HepG2 (cell line): Measurements from ENCODE around the gene MEPCE. TPM values are rescaled to one million over a fixed set of nuclear protein-coding genes. Genes with fewer than 3 reads are reported as not detected.

Experiments used
- BHLHE40 ChIP-seq: IDR thresholded peaks from 2 replicates; pipeline ENCODE4 v1.6.1; 2011; ENCODE audit warnings: low read length, improper control_type of control experiment
- GPBP1L1 ChIP-seq: sonication (generic); formaldehyde crosslinking; IDR thresholded peaks from 2 replicates; pipeline ENCODE4 v1.5.0; 2020; ENCODE audit warnings: mild to moderate bottlenecking, missing genetic modification reagents
- HMGA1 ChIP-seq: sonication (generic); formaldehyde crosslinking; conservative IDR thresholded peaks from 2 replicates; pipeline ENCODE4 v1.4.0; 2020; ENCODE audit warnings: missing genetic modification reagents
- HNF1A ChIP-seq, 2 experiments: sonication (generic) in 1 of 2; formaldehyde crosslinking in 1 of 2; IDR thresholded peaks; 2 replicates each; pipeline versions ENCODE4 v1.4.0 to v1.6.1; 2016 to 2020; ENCODE audit warnings: borderline replicate concordance in 1 of 2, low read depth in 1 of 2, mild to moderate bottlenecking in 1 of 2, missing genetic modification reagents in 1 of 2
- KDM5A ChIP-seq: fragments of 200-600 bp; sonication (generic); IDR thresholded peaks from 2 replicates; pipeline ENCODE4 v1.7.0; 2018; ENCODE audit warnings: antibody characterized with exemption, mild to moderate bottlenecking, low read length, borderline replicate concordance
- MAZ ChIP-seq, 2 experiments: sonication (generic) in 1 of 2; formaldehyde crosslinking in 1 of 2; IDR thresholded peaks; 2 replicates each; pipeline versions ENCODE4 v1.5.0 to v1.6.1; 2012 to 2020; ENCODE audit warnings: low read depth in 2 of 2, mild to moderate bottlenecking in 2 of 2, borderline replicate concordance in 1 of 2, improper control_type of control experiment in 1 of 2, low read length in 1 of 2, missing genetic modification reagents in 1 of 2, moderate library complexity in 1 of 2
- MBD4 ChIP-seq: IDR thresholded peaks from 2 replicates; pipeline ENCODE4 v1.6.1; 2012; ENCODE audit warnings: low read length, inconsistent platforms, borderline replicate concordance
- ONECUT2 ChIP-seq: sonication (generic); formaldehyde crosslinking; IDR thresholded peaks from 2 replicates; pipeline ENCODE4 v1.4.0; 2020; ENCODE audit warnings: missing genetic modification reagents
- REL ChIP-seq: sonication (generic); formaldehyde crosslinking; conservative IDR thresholded peaks from 2 replicates; pipeline ENCODE4 v1.8.0; 2022; ENCODE audit warnings: mild to moderate bottlenecking, missing genetic modification reagents, moderate library complexity
- RFX1 ChIP-seq: fragments of 450-650 bp; IDR thresholded peaks from 2 replicates; pipeline ENCODE4 v1.6.1; 2017
- SYNCRIP ChIP-seq: fragments of 200-400 bp; formaldehyde crosslinking; IDR thresholded peaks from 2 replicates; pipeline ENCODE4 v1.6.1; 2018; ENCODE audit warnings: mild to moderate bottlenecking, low read depth, low read length; ENCODE audit not compliant: insufficient read depth
- ZBTB10 ChIP-seq: sonication (generic); formaldehyde crosslinking; IDR thresholded peaks from 2 replicates; pipeline ENCODE4 v1.4.0; 2020; ENCODE audit warnings: missing genetic modification reagents, borderline replicate concordance
- ZHX1 ChIP-seq: sonication (generic); formaldehyde crosslinking; IDR thresholded peaks from 2 replicates; pipeline ENCODE4 v1.8.1; 2022; ENCODE audit warnings: low read depth, mild to moderate bottlenecking, missing genetic modification reagents
- ZNF138 ChIP-seq: sonication (generic); formaldehyde crosslinking; IDR thresholded peaks from 2 replicates; pipeline ENCODE4 v1.5.0; 2020; ENCODE audit warnings: mild to moderate bottlenecking, low read depth, missing genetic modification reagents
- ZNF749 ChIP-seq: sonication (generic); formaldehyde crosslinking; IDR thresholded peaks from 2 replicates; pipeline ENCODE4 v1.8.0; 2022; ENCODE audit warnings: mild to moderate bottlenecking, missing genetic modification reagents, moderate library complexity, borderline replicate concordance
- ZNF773 ChIP-seq: sonication (generic); formaldehyde crosslinking; IDR thresholded peaks from 2 replicates; pipeline ENCODE4 v1.4.0; 2020; ENCODE audit warnings: missing genetic modification reagents, borderline replicate concordance
- polyA plus RNA-seq, 8 experiments: library from polyadenylated mRNA; depleted of rRNA in 3 of 8; stranded (reverse) in 7 of 8; unstranded in 1 of 8; fragments of >200 nt; fragmentation: Illumina TruSeq in 4 of 8; extraction: Trizol in 4 of 8; gene quantifications; 2 replicates each; pipeline versions ENCODE4 v1.2.1 to v1.2.3, GENCODE V29; 2011 to 2016; ENCODE audit warnings: low read depth in 4 of 8, missing spikeins in 1 of 8, mixed read lengths in 1 of 8; ENCODE audit not compliant: insufficient read depth in 1 of 8
- total RNA-seq, 5 experiments: library from RNA; depleted of rRNA; stranded (reverse); fragments of >200 nt; fragmentation: Illumina TruSeq; extraction: Trizol; gene quantifications; 2 replicates each; pipeline ENCODE4 v1.2.3, GENCODE V29; 2016; ENCODE audit warnings: low read depth in 1 of 5

MEPCE gene
- total and polyA plus RNA-seq, 2 of the 13 experiments (the other 11 are each of a cell fraction or from before 2014, with no cell fraction given) = 12.3 to 26.0 TPM

- TF ChIP-seq HMGA1 (CRISPR knock-in tag) (no peak), ONECUT2 (CRISPR knock-in tag) (no peak), MAZ (IDR thresholded peaks at IDR 0.05; ENCODE audit: borderline replicate concordance, low read depth, low read length) (peak; percentile 84), MAZ (CRISPR knock-in tag; IDR thresholded peaks at IDR 0.05; ENCODE audit: low read depth) (peak; percentile 85), ZNF773 (CRISPR knock-in tag) (0 out of 2 replicates have a peak, but pooled peaks have one; percentile 61), RFX1 (no peak), KDM5A (peak; percentile 37; the same call in 1 of the 2 replicates), ZBTB10 (CRISPR knock-in tag) (0 out of 2 replicates have a peak, but pooled peaks have one; percentile 73), ZHX1 (CRISPR knock-in tag) (no peak), ZNF138 (CRISPR knock-in tag) (no peak), BHLHE40 (no peak), MBD4 (no peak), ZNF749 (CRISPR knock-in tag) (no peak), HNF1A (IDR thresholded peaks at IDR 0.05; ENCODE audit: low read depth) (no peak), HNF1A (CRISPR knock-in tag; IDR thresholded peaks at IDR 0.05; ENCODE audit: borderline replicate concordance) (peak; percentile 18; the same call in 1 of the 2 replicates), SYNCRIP (no peak), REL (CRISPR knock-in tag) (no peak), GPBP1L1 (CRISPR knock-in tag) (no peak)
These were observed 49.5 kb downstream of the MEPCE start, which contains the start of gene TSC22D4 (continued) for GRCh38 chr7:100478958-100479660.
